Activated naive CD8-positive, alpha-beta T cell (primary cell): ENCODE measurements around the gene PHEX.

Source experiments
- H3K27ac Mint-ChIP-seq: one replicate; pipeline ENCODE4 v1.8.0; 2021; ENCODE audit warnings: mixed read lengths
- H3K27me3 Mint-ChIP-seq: one replicate; pipeline ENCODE4 v1.8.0; 2021; ENCODE audit warnings: mixed read lengths
- H3K36me3 Mint-ChIP-seq: one replicate; pipeline ENCODE4 v1.8.0; 2021; ENCODE audit warnings: mixed read lengths
- H3K4me1 Mint-ChIP-seq: one replicate; pipeline ENCODE4 v1.8.0; 2021; ENCODE audit warnings: low read depth, mixed read lengths
- H3K4me3 Mint-ChIP-seq: one replicate; pipeline ENCODE4 v1.8.0; 2021; ENCODE audit warnings: mild to moderate bottlenecking, mixed read lengths
- H3K9me3 Mint-ChIP-seq: one replicate; pipeline ENCODE4 v1.8.0; 2021; ENCODE audit warnings: low read depth, mixed read lengths

Gene PHEX

GRCh38 chrX:22135994-22136684, 104.0 kb downstream of the PHEX start:
- H3K4me3 Mint-ChIP-seq, result peak overlapping the region; percentile 47
- H3K27me3 Mint-ChIP-seq, result no peaks in the 10 kb centered on the region

DNA sequence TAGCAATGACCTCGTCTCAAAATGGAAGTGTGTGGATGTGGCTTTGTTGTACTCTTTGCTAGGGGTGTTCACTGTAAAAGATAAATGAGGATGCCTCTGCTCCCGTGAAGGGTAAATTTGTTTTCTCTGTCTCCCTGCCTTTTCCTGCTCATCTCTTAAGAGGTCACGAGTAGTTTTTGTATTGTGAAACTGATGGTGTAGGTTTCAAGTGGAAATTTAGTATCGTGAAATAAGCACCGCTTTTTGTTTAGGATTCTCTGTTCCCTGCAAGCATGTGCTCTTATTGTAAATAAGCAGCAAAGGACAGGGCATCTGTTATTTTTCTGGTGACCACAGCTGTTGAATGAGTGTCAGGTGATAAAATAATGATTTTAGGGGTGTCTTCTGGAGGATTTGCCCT, 104.6 kb downstream of the PHEX start:
- Mint-ChIP-seq H3K27me3 (no peaks in the 10 kb centered on the region), H3K9me3 (no peaks in the 10 kb centered on the region), H3K4me3 (no peak overlapping the region), H3K36me3 (no peaks in the 10 kb centered on the region), H3K27ac (no peak overlapping the region), H3K4me1 (peaks cover 12% of the 10 kb centered on the region)

More at GRCh38 chrX:22135994-22136684, 104.0 kb downstream of the PHEX start:
- Mint-ChIP-seq H3K27ac (peak overlapping the region; percentile 4), H3K4me1 (peaks cover 12% of the 10 kb centered on the region), H3K9me3 (no peaks in the 10 kb centered on the region), H3K36me3 (no peaks in the 10 kb centered on the region)

DNA sequence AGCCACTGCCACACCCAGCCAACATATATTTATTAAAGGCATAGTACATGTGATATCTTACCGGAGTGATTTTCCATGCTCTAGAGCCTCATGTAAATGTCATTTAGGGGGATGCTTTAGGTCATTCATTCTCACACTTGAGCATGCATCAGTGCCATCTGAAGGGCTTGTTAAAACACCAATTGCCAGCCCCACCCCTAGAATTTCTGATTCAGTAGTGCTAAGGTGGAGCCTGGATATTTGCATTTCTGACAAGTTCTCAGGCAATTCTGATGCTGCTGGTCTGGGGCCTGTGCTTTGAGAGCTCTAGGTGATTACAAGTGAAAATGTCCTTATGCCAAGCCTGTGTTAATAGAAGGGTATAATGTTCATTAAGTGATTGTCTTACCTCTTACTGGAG, 107.7 kb downstream of the PHEX start:
- H3K9me3 Mint-ChIP-seq, result no peaks in the 10 kb centered on the region
- H3K36me3 Mint-ChIP-seq, result no peaks in the 10 kb centered on the region
- H3K27ac Mint-ChIP-seq, result no peak overlapping the region
- peaks cover 12% of the 10 kb centered on the region for H3K4me1 Mint-ChIP-seq
- H3K4me3 Mint-ChIP-seq, result no peak overlapping the region
- no peaks in the 10 kb centered on the region for H3K27me3 Mint-ChIP-seq

GRCh38 chrX:22141047-22141730, 109.1 kb downstream of the PHEX start:
- H3K36me3 Mint-ChIP-seq, result no peaks in the 10 kb centered on the region
- peaks cover 6% of the 10 kb centered on the region for H3K4me1 Mint-ChIP-seq
- no peak overlapping the region for H3K27ac Mint-ChIP-seq
- H3K9me3 Mint-ChIP-seq, result no peaks in the 10 kb centered on the region
- H3K27me3 Mint-ChIP-seq, result no peaks in the 10 kb centered on the region
- no peak overlapping the region for H3K4me3 Mint-ChIP-seq

GRCh38 chrX:22147214-22147613, 115.1 kb downstream of the PHEX start:
- H3K27ac Mint-ChIP-seq, result no peak overlapping the region
- H3K4me1 Mint-ChIP-seq, result no peaks in the 10 kb centered on the region
- H3K4me3 Mint-ChIP-seq, result no peak overlapping the region
- no peaks in the 10 kb centered on the region for H3K9me3 Mint-ChIP-seq
- no peaks in the 10 kb centered on the region for H3K36me3 Mint-ChIP-seq
- no peaks in the 10 kb centered on the region for H3K27me3 Mint-ChIP-seq

DNA sequence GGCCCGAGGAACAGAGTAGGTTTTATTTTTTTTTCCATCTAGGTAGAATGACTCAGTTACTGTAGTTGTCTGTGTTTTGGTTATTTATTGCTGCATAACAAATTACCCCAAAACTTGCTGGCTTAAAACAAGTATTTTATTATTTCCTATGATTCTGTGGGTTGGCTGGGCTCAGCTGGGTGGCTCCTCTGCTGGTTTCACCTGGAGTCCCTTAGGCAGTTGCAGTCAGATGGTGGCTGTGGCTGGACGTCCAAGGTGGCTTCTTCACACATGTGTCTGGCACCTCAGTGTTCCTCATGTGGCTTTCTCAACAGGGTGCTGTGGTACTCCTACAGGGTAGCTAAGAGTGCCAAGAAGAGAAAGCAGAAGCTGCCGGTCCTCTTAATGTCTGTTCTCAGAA, 115.8 kb downstream of the PHEX start:
- Mint-ChIP-seq H3K9me3 (no peaks in the 10 kb centered on the region), H3K4me3 (no peak overlapping the region), H3K36me3 (no peaks in the 10 kb centered on the region), H3K4me1 (no peaks in the 10 kb centered on the region), H3K27me3 (no peaks in the 10 kb centered on the region), H3K27ac (no peak overlapping the region)

- H3K27me3 Mint-ChIP-seq, result no peaks in the 10 kb centered on the region
- H3K4me3 Mint-ChIP-seq, result no peak overlapping the region
- H3K4me1 Mint-ChIP-seq, result no peaks in the 10 kb centered on the region
- no peak overlapping the region for H3K27ac Mint-ChIP-seq
- no peaks in the 10 kb centered on the region for H3K36me3 Mint-ChIP-seq
- no peaks in the 10 kb centered on the region for H3K9me3 Mint-ChIP-seq
Measured at GRCh38 chrX:22148565-22148964, 116.4 kb downstream of the PHEX start.

- Mint-ChIP-seq H3K36me3 (no peaks in the 10 kb centered on the region), H3K4me1 (no peaks in the 10 kb centered on the region), H3K4me3 (no peak overlapping the region), H3K9me3 (no peaks in the 10 kb centered on the region), H3K27ac (no peak overlapping the region), H3K27me3 (no peaks in the 10 kb centered on the region)
Measured at GRCh38 chrX:22150371-22150770, 118.2 kb downstream of the PHEX start.

- Mint-ChIP-seq H3K27ac (no peak overlapping the region), H3K9me3 (no peaks in the 10 kb centered on the region), H3K27me3 (no peaks in the 10 kb centered on the region), H3K4me1 (no peaks in the 10 kb centered on the region), H3K36me3 (no peaks in the 10 kb centered on the region), H3K4me3 (no peak overlapping the region)
Measured at GRCh38 chrX:22155126-22155525, 123.0 kb downstream of the PHEX start.

- H3K36me3 Mint-ChIP-seq, result no peaks in the 10 kb centered on the region
- no peaks in the 10 kb centered on the region for H3K9me3 Mint-ChIP-seq
- H3K27ac Mint-ChIP-seq, result no peak overlapping the region
- H3K4me1 Mint-ChIP-seq, result no peaks in the 10 kb centered on the region
- H3K4me3 Mint-ChIP-seq, result no peak overlapping the region
- H3K27me3 Mint-ChIP-seq, result no peaks in the 10 kb centered on the region
Measured at GRCh38 chrX:22159071-22159470, 126.9 kb downstream of the PHEX start.

- peaks cover 1% of the 10 kb centered on the region for H3K27me3 Mint-ChIP-seq
- H3K4me1 Mint-ChIP-seq, result no peaks in the 10 kb centered on the region
- no peak overlapping the region for H3K27ac Mint-ChIP-seq
Measured at GRCh38 chrX:22163326-22163725, 131.2 kb downstream of the PHEX start.

GRCh38 chrX:22164770-22165388, 132.8 kb downstream of the PHEX start:
- Mint-ChIP-seq H3K4me1 (no peaks in the 10 kb centered on the region), H3K4me3 (no peak overlapping the region), H3K9me3 (no peaks in the 10 kb centered on the region), H3K36me3 (no peaks in the 10 kb centered on the region), H3K27me3 (peaks cover 1% of the 10 kb centered on the region), H3K27ac (no peak overlapping the region)

More at GRCh38 chrX:22163326-22163725, 131.2 kb downstream of the PHEX start:
- no peak overlapping the region for H3K4me3 Mint-ChIP-seq
- H3K9me3 Mint-ChIP-seq, result no peaks in the 10 kb centered on the region
- no peaks in the 10 kb centered on the region for H3K36me3 Mint-ChIP-seq

- Mint-ChIP-seq H3K4me3 (no peak overlapping the region), H3K36me3 (no peaks in the 10 kb centered on the region), H3K4me1 (no peaks in the 10 kb centered on the region), H3K27me3 (peaks cover 1% of the 10 kb centered on the region), H3K27ac (no peak overlapping the region), H3K9me3 (no peaks in the 10 kb centered on the region)
Measured at GRCh38 chrX:22165732-22166457, 133.8 kb downstream of the PHEX start.

GRCh38 chrX:22171287-22172060, 139.3 kb downstream of the PHEX start:
- Mint-ChIP-seq H3K27ac (no peak overlapping the region), H3K9me3 (no peaks in the 10 kb centered on the region), H3K27me3 (peaks cover 1% of the 10 kb centered on the region), H3K4me3 (no peak overlapping the region), H3K4me1 (no peaks in the 10 kb centered on the region), H3K36me3 (no peaks in the 10 kb centered on the region)
